HL-60 (cell line): ENCODE data around the gene DIP2B.

Experiments used
- POLR2AphosphoS5 ChIP-seq: IDR thresholded peaks from 2 replicates; pipeline ENCODE4 v1.6.1; 2012; ENCODE audit warnings: low read depth
- TF ChIP-seq, protein P1 (sequence below): IDR thresholded peaks from 2 replicates; pipeline ENCODE4 v1.6.1; 2012; ENCODE audit warnings: low read depth; ENCODE audit not compliant: insufficient replicate concordance

DNA sequence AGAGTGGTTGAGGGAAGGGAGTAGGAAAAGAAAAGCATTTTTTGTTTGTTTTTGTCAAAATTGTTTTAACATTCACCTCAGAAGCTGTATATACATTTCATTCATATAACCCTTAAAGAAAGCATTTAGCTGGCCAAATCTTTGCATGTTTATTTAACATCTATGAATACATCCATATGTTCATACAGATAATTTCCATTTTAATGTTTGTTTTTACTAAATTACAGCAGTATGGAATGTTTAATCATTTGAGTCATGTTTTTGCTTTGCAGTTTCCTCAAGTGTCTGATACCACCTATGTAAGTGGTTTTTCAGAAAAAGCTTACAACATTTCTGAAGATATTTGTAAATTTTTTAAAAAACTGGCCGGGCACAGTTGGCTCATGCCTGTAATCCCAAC lies 174.8 kb downstream of the DIP2B start:
- no peak for TF ChIP-seq POLR2AphosphoS5
- TF ChIP-seq, protein P1, sequence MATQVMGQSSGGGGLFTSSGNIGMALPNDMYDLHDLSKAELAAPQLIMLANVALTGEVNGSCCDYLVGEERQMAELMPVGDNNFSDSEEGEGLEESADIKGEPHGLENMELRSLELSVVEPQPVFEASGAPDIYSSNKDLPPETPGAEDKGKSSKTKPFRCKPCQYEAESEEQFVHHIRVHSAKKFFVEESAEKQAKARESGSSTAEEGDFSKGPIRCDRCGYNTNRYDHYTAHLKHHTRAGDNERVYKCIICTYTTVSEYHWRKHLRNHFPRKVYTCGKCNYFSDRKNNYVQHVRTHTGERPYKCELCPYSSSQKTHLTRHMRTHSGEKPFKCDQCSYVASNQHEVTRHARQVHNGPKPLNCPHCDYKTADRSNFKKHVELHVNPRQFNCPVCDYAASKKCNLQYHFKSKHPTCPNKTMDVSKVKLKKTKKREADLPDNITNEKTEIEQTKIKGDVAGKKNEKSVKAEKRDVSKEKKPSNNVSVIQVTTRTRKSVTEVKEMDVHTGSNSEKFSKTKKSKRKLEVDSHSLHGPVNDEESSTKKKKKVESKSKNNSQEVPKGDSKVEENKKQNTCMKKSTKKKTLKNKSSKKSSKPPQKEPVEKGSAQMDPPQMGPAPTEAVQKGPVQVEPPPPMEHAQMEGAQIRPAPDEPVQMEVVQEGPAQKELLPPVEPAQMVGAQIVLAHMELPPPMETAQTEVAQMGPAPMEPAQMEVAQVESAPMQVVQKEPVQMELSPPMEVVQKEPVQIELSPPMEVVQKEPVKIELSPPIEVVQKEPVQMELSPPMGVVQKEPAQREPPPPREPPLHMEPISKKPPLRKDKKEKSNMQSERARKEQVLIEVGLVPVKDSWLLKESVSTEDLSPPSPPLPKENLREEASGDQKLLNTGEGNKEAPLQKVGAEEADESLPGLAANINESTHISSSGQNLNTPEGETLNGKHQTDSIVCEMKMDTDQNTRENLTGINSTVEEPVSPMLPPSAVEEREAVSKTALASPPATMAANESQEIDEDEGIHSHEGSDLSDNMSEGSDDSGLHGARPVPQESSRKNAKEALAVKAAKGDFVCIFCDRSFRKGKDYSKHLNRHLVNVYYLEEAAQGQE = no peak
